Measurements from ENCODE around the gene KCND3. TPM values are rescaled to one million over a fixed set of nuclear protein-coding genes. Genes with fewer than 3 reads are reported as not detected.

Gene KCND3
- total and polyA plus RNA-seq, 2 experiments from 2014 or later = 0.16 to 0.33 TPM

GRCh38 chr1:111988743-111989453 is 570 bp downstream of the KCND3 start:
- H3K4me3 ChIP-seq = peak overlapping the region; percentile 66

GRCh38 chr1:111988377-111988742 is 1.1 kb downstream of the KCND3 start:
- Histone ChIP-seq H3K36me3 (no peaks in the 10 kb centered on the region), H3K9me3 (ENCODE audit: low read depth) (no peaks in the 10 kb centered on the region), H3K27ac (no peak overlapping the region), H3K4me1 (ENCODE audit: low read depth) (no peaks in the 10 kb centered on the region), H3K4me3 (no peak overlapping the region), H3K27me3 (peaks cover 97% of the 10 kb centered on the region)
- TF ChIP-seq CTCF (IDR thresholded peaks at IDR 0.05; ENCODE audit: low read depth, low read length) = no peak
- no peak for DNase-seq (ENCODE audit: low read depth in 1 of 2, low spot score in 1 of 2)

More at GRCh38 chr1:111988743-111989453, 570 bp downstream of the KCND3 start:
- Histone ChIP-seq H3K36me3 (no peaks in the 10 kb centered on the region), H3K27ac (no peak overlapping the region), H3K27me3 (peaks cover 97% of the 10 kb centered on the region), H3K4me1 (ENCODE audit: low read depth) (no peaks in the 10 kb centered on the region), H3K9me3 (ENCODE audit: low read depth) (no peaks in the 10 kb centered on the region)
- DNase-seq (ENCODE audit: low read depth in 1 of 2, low spot score in 1 of 2) = no peak
- no peak for TF ChIP-seq CTCF (IDR thresholded peaks at IDR 0.05; ENCODE audit: low read depth, low read length)

DNA sequence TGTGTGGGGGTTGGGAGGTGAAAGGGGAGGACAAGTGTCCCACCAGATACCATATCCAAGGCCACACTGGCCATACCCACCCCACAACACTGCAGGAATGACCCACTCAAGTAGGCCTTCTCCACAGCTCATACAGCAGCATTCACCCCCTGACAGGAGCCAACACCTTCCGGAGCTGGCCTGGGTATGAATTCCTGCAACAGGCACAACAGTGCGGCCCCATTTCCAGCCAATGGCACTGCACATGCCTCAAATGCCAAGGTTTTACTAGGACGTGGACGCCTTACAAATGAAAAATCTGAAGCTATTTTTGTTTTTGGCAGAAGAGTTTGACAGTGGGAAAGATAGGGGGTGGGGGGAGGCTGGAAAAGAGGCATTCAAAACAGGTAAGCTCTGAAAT is 2.0 kb downstream of the KCND3 start:
- no peak for TF ChIP-seq CTCF (IDR thresholded peaks at IDR 0.05; ENCODE audit: low read depth, low read length)
- DNase-seq (ENCODE audit: low read depth in 1 of 2, low spot score in 1 of 2) = no peak
- Histone ChIP-seq H3K36me3 (no peaks in the 10 kb centered on the region), H3K4me1 (ENCODE audit: low read depth) (no peaks in the 10 kb centered on the region), H3K9me3 (ENCODE audit: low read depth) (no peaks in the 10 kb centered on the region), H3K27me3 (peaks cover 97% of the 10 kb centered on the region), H3K4me3 (no peak overlapping the region), H3K27ac (no peak overlapping the region)

DNA sequence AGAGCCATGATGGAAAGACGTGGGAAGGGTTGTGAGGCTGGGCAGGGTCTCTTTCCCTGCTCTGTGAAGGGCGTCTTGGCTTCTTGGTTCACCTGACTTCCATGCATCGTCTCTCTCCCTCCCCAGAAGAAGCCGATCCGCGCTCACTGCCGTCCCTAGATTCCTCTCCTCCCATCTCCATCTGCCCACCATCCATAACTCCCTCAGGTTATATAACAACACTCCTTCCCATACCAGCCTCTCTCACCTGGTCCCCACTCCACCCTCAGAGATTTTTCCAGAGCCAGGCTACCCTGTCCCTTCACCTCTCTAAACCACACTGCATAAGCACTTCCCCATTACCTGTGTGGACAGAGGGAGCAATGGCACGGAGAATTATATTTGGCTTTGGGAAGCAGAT is 6.0 kb downstream of the KCND3 start:
- Histone ChIP-seq H3K4me3 (no peak overlapping the region), H3K4me1 (ENCODE audit: low read depth) (no peaks in the 10 kb centered on the region), H3K36me3 (no peaks in the 10 kb centered on the region), H3K27ac (no peak overlapping the region), H3K27me3 (peaks cover 93% of the 10 kb centered on the region), H3K9me3 (ENCODE audit: low read depth) (no peaks in the 10 kb centered on the region)
- DNase-seq (ENCODE audit: low read depth in 1 of 2, low spot score in 1 of 2) = no peak
- TF ChIP-seq CTCF (IDR thresholded peaks at IDR 0.05; ENCODE audit: low read depth, low read length) = no peak

GRCh38 chr1:111982428-111982827 is 7.0 kb downstream of the KCND3 start:
- DNase-seq (ENCODE audit: low read depth in 1 of 2, low spot score in 1 of 2) = no peak
- Histone ChIP-seq H3K9me3 (ENCODE audit: low read depth) (no peaks in the 10 kb centered on the region), H3K27me3 (peaks cover 93% of the 10 kb centered on the region), H3K4me1 (ENCODE audit: low read depth) (no peaks in the 10 kb centered on the region), H3K4me3 (no peak overlapping the region), H3K27ac (no peak overlapping the region), H3K36me3 (no peaks in the 10 kb centered on the region)
- no peak for TF ChIP-seq CTCF (IDR thresholded peaks at IDR 0.05; ENCODE audit: low read depth, low read length)

Data from cardiac muscle cell (in vitro differentiated cells and primary cell).